LNCAP (cell line): ENCODE data around the gene NBDY.

Experiments
- CTCF ChIP-seq: fragments of 450-650 bp; IDR thresholded peaks from 2 replicates; pipeline ENCODE4 v1.5.1; 2017; ENCODE audit warnings: mild to moderate bottlenecking

Gene NBDY

GRCh38 chrX:56826020-56826419 lies 97.0 kb downstream of the NBDY start:
- TF ChIP-seq CTCF, result no peak

- no peak for TF ChIP-seq CTCF
Observed at GRCh38 chrX:56833626-56834025, 104.6 kb downstream of the NBDY start.

- no peak for TF ChIP-seq CTCF
Observed at GRCh38 chrX:56853436-56853835, 124.4 kb downstream of the NBDY start.

DNA sequence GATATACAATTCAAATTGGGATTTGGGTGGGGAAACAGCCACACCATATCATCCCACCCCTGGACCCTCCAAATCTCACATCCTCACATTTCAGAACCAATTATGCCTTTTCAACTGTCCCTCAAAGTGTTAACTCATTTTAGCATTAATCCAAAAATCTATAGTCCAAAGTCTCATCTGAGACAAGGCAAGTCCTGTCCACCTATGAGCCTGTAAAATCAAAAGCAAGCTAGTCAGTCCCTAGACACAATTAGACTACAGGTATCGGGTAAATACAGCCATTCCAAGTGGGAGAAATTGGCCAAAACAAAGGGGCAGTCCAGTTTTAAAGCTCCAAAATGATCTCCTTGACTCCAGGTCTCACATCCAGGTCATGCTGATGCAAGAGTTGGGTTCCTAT lies 128.0 kb downstream of the NBDY start:
- no peak for TF ChIP-seq CTCF

GRCh38 chrX:56860888-56861287 lies 131.8 kb downstream of the NBDY start:
- no peak for TF ChIP-seq CTCF
